GM19099 (cell line): ENCODE results near the gene SCN1B.
A peak's percentile ranks its signal among the peaks of the same experiment; 100 is the strongest.

ENCODE experiments used
- POLR2A ChIP-seq: IDR thresholded peaks from 3 replicates; pipeline ENCODE4 v1.6.1; 2011; ENCODE audit warnings: low read depth; ENCODE audit not compliant: insufficient read length; ENCODE audit errors: extremely low read depth

Gene SCN1B

GRCh38 chr19:34998777-34999497 lies 31.3 kb upstream of the SCN1B start:
- no peak for TF ChIP-seq POLR2A

- TF ChIP-seq POLR2A = peak; percentile 73
Observed at GRCh38 chr19:34999498-35000337, 30.6 kb upstream of the SCN1B start, which contains the start of gene GRAMD1A. Gene GRAMD1A, plus strand, starts transcription at chr19:35000323. Its CDS starts 156 bp downstream, at chr19:35000479.

GRCh38 chr19:35000338-35000646 lies 30.0 kb upstream of the SCN1B start:
- peak; percentile 32 for TF ChIP-seq POLR2A

GRCh38 chr19:35000647-35001501 lies 29.4 kb upstream of the SCN1B start:
- TF ChIP-seq POLR2A = no peak

GRCh38 chr19:35002037-35002535 lies 28.2 kb upstream of the SCN1B start:
- no peak for TF ChIP-seq POLR2A

GRCh38 chr19:35004517-35005255 lies 25.6 kb upstream of the SCN1B start:
- no peak for TF ChIP-seq POLR2A

- no peak for TF ChIP-seq POLR2A
Observed at GRCh38 chr19:35005256-35005977, 24.9 kb upstream of the SCN1B start.

- TF ChIP-seq POLR2A = no peak
Observed at GRCh38 chr19:35006342-35006998, 23.8 kb upstream of the SCN1B start.

- TF ChIP-seq POLR2A = no peak
Observed at GRCh38 chr19:35006999-35007365, 23.3 kb upstream of the SCN1B start.

GRCh38 chr19:35008891-35009341 lies 21.4 kb upstream of the SCN1B start:
- no peak for TF ChIP-seq POLR2A

GRCh38 chr19:35009424-35010415 lies 20.6 kb upstream of the SCN1B start:
- no peak for TF ChIP-seq POLR2A

- no peak for TF ChIP-seq POLR2A
Observed at GRCh38 chr19:35011091-35011689, 19.1 kb upstream of the SCN1B start.
